ENCODE measurements around the gene TNFAIP8.
"Not testable (repeated sequence)": the region's sequence is repeated elsewhere in the genome, so short reads cannot be mapped to it uniquely, and the experiment has no call there.

Gene TNFAIP8

DNA sequence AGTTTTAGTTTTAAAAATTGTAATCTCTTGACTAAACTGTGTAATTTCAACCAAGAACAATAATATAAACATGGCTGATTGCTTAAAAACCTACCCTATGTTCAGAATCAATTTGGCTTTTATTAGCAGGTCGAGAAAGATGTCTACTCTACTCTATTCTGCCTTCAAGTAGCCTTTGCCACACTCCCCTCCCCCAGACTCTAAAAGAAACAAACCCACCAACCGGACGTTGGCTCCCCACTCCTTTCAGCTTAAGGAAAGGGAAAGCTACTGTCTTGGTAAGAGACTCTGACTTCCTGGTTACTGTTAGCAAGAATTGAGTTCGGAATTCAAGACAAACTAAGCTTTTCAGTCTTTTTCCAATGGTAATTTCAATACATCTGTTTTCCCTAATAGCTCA, 46.7 kb downstream of the TNFAIP8 start:
- no peaks in the 10 kb centered on the region for H3K36me3 ChIP-seq (ENCODE audit: control insufficient read depth, low read depth, low read length)
- H3K9me3 ChIP-seq (ENCODE audit: control insufficient read depth, low read depth, low read length) = no peaks in the 10 kb centered on the region
- no peaks in the 10 kb centered on the region for H3K27me3 ChIP-seq (ENCODE audit: control insufficient read depth, insufficient read depth, low read length)
- H3K4me1 ChIP-seq (ENCODE audit: control insufficient read depth, low read depth, low read length) = peaks cover 17% of the 10 kb centered on the region
- H3K27ac ChIP-seq (ENCODE audit: low read length) = no peak overlapping the region
- H3K4me3 ChIP-seq (ENCODE audit: low read length) = no peak overlapping the region
- H3K9ac ChIP-seq (ENCODE audit: low read length) = peak overlapping the region; percentile 7

DNA sequence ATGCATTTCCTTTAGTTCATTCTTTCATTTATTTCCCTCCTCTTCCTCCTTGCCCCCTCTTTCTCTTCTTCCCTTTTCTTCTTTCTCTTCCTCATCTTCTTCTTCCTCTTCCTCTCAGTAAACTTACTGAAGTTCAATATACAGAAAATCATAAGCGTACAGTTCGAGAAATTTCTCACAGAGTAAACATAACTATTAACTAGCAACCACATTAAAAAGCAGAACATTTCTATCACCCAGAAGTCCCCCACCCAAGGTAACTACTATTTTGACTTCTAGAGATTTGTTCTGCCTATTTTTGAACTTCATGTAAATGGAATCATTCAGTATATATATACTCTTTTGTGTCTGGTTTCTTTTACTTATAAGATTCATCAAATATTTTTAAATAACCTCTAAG, 48.2 kb downstream of the TNFAIP8 start:
- Histone ChIP-seq H3K9ac (ENCODE audit: low read length) (no peak overlapping the region), H3K27ac (ENCODE audit: low read length) (no peak overlapping the region), H3K27me3 (ENCODE audit: control insufficient read depth, insufficient read depth, low read length) (no peaks in the 10 kb centered on the region), H3K36me3 (ENCODE audit: control insufficient read depth, low read depth, low read length) (no peaks in the 10 kb centered on the region), H3K4me1 (ENCODE audit: control insufficient read depth, low read depth, low read length) (peaks cover 17% of the 10 kb centered on the region), H3K9me3 (ENCODE audit: control insufficient read depth, low read depth, low read length) (no peaks in the 10 kb centered on the region), H3K4me3 (ENCODE audit: low read length) (no peak overlapping the region)

DNA sequence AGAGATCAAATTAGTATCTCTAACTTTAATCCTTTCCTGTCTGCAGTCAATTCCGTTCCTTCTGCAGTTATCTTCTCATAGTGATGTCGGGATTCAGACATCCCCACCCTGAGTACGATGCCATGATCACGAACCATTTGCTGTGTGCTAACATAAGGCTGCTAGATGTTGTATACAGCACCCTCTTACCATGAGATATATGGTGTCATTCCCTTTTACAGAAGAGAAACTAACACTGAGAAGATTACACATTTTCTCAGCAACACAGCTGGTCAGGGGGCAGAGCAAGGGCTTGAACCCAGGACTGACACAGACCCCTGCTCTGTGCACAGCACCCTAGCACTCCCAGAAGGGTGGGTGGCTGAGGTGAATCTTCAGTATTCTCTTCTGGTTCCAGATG, 49.6 kb downstream of the TNFAIP8 start:
- H3K9ac ChIP-seq (ENCODE audit: low read length) = no peak overlapping the region
- H3K36me3 ChIP-seq (ENCODE audit: control insufficient read depth, low read depth, low read length) = no peaks in the 10 kb centered on the region
- no peaks in the 10 kb centered on the region for H3K27me3 ChIP-seq (ENCODE audit: control insufficient read depth, insufficient read depth, low read length)
- no peaks in the 10 kb centered on the region for H3K9me3 ChIP-seq (ENCODE audit: control insufficient read depth, low read depth, low read length)
- H3K4me1 ChIP-seq (ENCODE audit: control insufficient read depth, low read depth, low read length) = peaks cover 17% of the 10 kb centered on the region
- H3K27ac ChIP-seq (ENCODE audit: low read length) = no peak overlapping the region
- H3K4me3 ChIP-seq (ENCODE audit: low read length) = no peak overlapping the region

DNA sequence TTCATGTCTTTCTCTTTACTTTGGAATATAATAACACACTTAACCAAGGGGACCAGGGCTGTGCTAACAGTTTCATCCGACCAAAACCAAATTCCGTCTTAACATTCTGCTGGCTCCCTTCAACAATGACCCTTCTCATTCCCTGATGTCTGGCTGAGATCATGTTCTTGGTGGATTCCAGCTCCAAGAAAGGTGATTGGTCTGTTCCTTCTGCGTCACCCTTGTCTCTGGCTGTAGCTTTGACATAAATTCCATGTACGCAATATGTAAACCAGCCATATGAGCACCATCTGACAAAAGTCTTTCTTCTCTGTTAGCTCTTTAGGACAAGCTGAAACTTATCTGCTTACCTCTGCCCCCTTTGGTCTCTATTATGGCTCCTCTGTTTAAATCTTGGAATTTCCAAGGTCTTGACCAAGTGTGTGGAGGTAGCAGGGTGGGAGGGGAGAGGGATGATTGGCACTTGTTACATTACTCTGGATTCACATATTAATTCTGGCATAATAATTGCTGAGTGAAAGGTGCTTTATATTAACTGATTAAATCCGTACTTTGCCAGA, 50.8 kb downstream of the TNFAIP8 start:
- no peaks in the 10 kb centered on the region for H3K9me3 ChIP-seq (ENCODE audit: control insufficient read depth, low read depth, low read length)
- no peaks in the 10 kb centered on the region for H3K36me3 ChIP-seq (ENCODE audit: control insufficient read depth, low read depth, low read length)
- no peak overlapping the region for H3K9ac ChIP-seq (ENCODE audit: low read length)
- peaks cover 22% of the 10 kb centered on the region for H3K4me1 ChIP-seq (ENCODE audit: control insufficient read depth, low read depth, low read length)
- H3K4me3 ChIP-seq (ENCODE audit: low read length) = no peak overlapping the region
- H3K27ac ChIP-seq (ENCODE audit: low read length) = no peak overlapping the region
- H3K27me3 ChIP-seq (ENCODE audit: control insufficient read depth, insufficient read depth, low read length) = no peaks in the 10 kb centered on the region

DNA sequence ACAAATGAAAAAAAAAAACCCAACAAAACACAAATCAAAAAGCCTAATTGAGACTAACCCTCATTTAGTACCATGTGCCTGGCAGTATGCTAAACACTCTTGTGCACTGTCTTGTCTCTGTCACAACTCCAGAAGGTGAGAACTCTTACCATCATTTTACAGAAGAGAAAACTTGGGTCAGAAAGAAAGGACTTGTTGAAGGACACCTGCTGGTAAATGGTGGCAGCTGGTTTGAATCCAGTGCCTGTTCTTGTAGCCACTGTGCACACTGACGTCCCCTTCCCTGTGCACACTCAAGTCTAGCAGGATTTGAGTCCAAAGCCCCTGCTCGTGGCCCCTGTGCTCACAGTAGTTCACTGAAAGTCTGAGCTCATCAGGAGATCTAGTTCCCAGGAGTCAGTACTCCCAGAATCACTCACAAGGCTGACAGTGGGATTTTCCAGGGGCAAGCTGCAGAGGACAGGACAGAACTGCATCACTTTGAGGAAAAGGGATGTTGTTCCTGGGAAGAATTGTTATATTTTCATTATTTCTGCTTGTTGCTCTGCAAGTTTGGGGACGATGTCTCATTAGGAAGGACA, 53.5 kb downstream of the TNFAIP8 start:
- Histone ChIP-seq H3K27ac (ENCODE audit: low read length) (no peak overlapping the region), H3K36me3 (ENCODE audit: control insufficient read depth, low read depth, low read length) (no peaks in the 10 kb centered on the region), H3K4me3 (ENCODE audit: low read length) (no peak overlapping the region), H3K9me3 (ENCODE audit: control insufficient read depth, low read depth, low read length) (no peaks in the 10 kb centered on the region), H3K27me3 (ENCODE audit: control insufficient read depth, insufficient read depth, low read length) (no peaks in the 10 kb centered on the region), H3K4me1 (ENCODE audit: control insufficient read depth, low read depth, low read length) (peaks cover 7% of the 10 kb centered on the region), H3K9ac (ENCODE audit: low read length) (no peak overlapping the region)

DNA sequence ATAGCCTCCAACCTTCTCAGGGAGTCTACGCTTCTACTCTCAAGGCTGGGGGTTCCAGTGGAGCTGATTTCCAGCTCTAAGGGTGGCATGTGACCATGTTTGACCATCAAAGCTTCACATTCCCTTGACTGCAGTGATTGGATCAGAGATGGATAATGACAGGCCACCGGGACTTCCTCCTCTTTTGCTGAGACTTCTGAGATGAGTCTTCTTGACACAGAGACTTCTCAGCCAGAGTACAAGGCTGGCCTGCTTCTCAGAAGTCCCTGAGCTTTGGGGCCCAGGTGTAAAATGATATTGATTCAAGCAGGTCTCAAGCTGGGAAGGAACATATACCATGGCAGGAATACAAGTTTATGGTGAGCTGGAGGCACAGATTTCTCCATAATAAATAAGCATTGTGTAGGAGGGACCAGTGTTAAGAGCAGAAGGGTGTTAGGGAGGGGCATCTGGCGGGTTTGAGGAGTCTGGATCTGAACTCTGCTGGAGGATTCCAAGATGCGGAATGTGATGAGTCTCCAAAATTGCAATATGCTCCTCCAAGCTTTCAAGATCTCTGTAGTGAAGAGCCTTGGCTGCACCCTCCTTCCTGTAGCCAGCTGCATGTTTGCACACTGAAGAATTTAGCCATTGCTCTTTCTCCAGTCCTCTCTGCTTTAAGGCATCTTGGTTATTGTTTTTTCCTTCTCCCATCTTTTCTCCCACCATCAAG, 54.8 kb downstream of the TNFAIP8 start:
- H3K4me1 ChIP-seq (ENCODE audit: control insufficient read depth, low read depth, low read length) = peaks cover 7% of the 10 kb centered on the region
- H3K9ac ChIP-seq (ENCODE audit: low read length) = no peak overlapping the region
- H3K9me3 ChIP-seq (ENCODE audit: control insufficient read depth, low read depth, low read length) = no peaks in the 10 kb centered on the region
- no peaks in the 10 kb centered on the region for H3K36me3 ChIP-seq (ENCODE audit: control insufficient read depth, low read depth, low read length)
- no peaks in the 10 kb centered on the region for H3K27me3 ChIP-seq (ENCODE audit: control insufficient read depth, insufficient read depth, low read length)
- H3K4me3 ChIP-seq (ENCODE audit: low read length) = no peak overlapping the region
- no peak overlapping the region for H3K27ac ChIP-seq (ENCODE audit: low read length)

DNA sequence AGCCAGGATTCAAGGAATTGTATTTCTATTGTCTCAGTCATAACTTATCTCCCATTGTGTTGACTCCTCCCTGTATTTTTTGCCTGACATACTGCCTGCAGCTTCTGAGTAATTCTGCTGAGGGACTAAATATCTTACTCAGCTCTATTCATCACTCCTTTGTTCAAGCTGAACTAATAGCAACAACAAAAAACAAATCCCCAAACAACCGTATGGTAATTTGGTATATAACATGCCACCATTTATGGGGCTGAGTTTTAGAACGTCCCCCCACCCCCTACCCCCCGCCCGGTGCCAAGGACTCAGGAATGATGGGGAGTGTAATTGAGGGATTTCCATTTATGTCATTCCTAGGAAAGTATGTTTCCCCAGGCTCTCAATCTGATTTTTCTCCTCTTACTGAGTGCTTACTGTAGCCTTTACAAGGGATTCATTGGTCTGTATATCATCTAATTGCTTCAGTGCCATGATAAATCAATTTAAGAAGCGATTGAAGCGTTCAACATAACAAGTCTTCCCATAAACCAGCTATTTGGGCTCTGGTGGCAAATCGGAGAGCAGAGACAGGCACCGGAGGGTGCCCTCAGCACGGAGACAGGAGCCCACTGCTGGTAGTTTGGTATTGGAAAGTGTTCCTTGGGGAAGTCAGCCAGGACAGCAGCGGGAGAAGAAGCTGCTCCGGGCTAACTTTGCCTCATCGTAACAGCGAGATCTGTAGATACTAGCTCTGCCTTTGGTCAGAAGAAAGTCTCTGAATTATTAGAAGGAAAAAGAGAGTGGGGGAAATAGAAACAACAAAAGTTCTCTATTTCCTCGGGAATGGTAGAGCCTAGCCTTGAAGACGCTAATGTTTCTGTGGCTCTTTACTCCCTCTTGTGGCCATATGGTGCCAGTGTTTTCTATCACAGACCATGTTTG, 55.8 kb downstream of the TNFAIP8 start:
- Histone ChIP-seq H3K9ac (ENCODE audit: low read length) (peak overlapping the region; percentile 51), H3K4me1 (ENCODE audit: control insufficient read depth, low read depth, low read length) (peaks cover 7% of the 10 kb centered on the region), H3K4me3 (ENCODE audit: low read length) (peak overlapping the region; percentile 83), H3K36me3 (ENCODE audit: control insufficient read depth, low read depth, low read length) (no peaks in the 10 kb centered on the region), H3K27ac (ENCODE audit: low read length) (no peak overlapping the region), H3K27me3 (ENCODE audit: control insufficient read depth, insufficient read depth, low read length) (no peaks in the 10 kb centered on the region), H3K9me3 (ENCODE audit: control insufficient read depth, low read depth, low read length) (no peaks in the 10 kb centered on the region)

DNA sequence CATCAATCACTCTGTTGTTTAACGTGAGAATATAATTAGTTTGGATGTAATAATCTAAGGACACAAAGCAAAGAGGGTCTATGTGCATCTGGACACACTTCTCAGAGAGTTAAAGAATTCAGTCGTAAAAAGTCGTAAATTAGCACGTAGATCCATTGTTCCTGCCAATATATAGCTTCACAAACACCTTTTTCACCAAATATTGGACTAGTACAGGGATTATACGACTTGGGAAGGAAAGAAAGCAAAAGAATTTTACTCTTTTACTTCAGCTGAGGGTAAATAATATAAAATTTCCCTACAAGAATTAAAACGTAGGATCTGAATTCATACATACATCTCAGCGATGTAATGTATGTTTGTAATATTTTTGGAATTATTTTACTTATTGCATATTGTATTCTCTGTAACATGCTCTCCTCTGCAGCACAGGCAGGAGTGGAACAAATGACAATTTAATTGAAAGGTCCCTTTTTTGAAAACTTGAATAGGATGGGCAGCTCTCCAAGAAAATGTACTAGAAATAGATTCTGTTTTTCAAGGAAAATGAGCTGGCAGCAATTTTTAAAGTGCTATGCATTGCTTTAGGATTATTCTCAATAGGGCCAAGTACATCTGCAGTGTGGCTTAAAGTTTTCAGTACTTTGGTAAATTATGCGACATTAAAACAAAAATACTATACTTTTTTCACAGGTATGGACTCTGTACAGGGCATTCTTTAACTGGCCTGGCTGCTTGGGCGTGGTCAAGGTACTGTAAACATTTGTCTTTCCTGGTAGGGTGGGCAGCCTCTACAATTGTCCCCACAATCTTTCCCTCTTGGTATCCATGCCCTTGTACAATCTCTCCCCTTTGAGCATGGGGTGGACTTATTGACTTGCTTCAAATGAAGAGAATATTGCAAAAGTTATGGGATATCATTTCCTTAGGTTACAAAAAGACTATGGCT, 56.7 kb downstream of the TNFAIP8 start:
- H3K9me3 ChIP-seq (ENCODE audit: control insufficient read depth, low read depth, low read length) = no peaks in the 10 kb centered on the region
- H3K4me1 ChIP-seq (ENCODE audit: control insufficient read depth, low read depth, low read length) = peaks cover 7% of the 10 kb centered on the region
- H3K9ac ChIP-seq (ENCODE audit: low read length) = no peak overlapping the region
- H3K27me3 ChIP-seq (ENCODE audit: control insufficient read depth, insufficient read depth, low read length) = no peaks in the 10 kb centered on the region
- H3K4me3 ChIP-seq (ENCODE audit: low read length) = peak overlapping the region; percentile 83
- no peak overlapping the region for H3K27ac ChIP-seq (ENCODE audit: low read length)
- no peaks in the 10 kb centered on the region for H3K36me3 ChIP-seq (ENCODE audit: control insufficient read depth, low read depth, low read length)

DNA sequence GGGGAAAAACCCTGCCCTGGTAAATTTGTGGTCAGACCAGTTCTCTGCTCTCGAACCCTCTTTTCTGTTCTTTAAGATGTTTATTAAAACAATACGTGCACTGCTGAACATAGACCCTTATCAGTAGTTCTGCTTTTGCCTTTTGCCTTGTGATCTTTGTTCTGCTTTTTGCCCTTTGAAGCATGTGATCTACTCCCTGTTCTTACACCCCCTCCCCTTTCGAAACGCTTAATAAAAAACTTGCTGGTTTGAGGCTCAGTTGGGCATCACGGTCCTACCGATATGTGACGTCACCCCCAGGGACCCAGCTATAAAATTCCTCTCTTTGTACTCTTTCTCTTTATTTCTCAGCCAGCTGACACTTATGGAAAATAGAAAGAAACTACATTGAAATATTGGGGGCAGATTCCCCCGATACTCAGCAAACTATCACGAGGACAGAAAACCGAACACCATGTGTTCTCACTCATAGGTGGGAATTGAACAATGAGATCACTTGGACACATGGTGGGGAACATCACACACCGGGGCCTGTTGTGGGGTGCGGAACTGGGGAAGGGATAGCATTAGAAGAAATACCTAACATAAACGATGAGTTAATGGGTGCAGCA, 58.4 kb downstream of the TNFAIP8 start:
- H3K27ac ChIP-seq (ENCODE audit: low read length) = not testable (repeated sequence)

DNA sequence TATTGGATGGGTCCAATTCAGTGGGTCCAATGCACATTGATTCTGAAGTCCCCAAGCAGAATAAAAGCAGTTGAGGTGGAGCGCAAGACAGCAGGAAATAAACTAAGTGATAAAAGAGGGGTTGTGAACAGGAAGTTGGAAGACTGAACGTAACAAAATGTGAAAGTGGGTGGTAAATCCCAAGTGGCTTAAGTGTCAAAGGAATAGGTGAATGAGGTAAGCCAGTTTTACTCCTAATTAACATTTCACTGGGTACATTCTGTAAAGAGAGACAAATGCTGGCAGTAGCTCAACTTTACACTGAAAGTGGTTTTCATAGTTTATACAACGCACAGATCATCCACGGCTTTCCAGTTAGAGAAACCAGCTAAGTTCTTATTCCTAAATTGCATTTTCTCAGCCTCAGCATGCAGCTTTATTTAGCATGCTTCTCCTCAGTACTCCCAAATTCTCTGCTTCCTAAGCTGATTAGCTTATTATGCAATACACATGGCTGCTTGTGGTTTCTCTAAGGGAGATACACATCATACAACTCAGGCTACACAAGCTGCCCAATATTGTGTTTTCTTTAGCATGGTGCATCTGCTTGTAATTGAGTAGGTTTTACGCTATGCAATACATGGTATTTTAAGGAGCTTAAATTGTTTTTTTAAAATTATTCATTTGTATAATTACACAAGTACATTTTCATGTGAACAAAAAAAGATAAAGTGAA, 62.2 kb downstream of the TNFAIP8 start:
- H3K9me3 ChIP-seq (ENCODE audit: control insufficient read depth, low read depth, low read length) = no peaks in the 10 kb centered on the region
- no peaks in the 10 kb centered on the region for H3K27me3 ChIP-seq (ENCODE audit: control insufficient read depth, insufficient read depth, low read length)
- no peak overlapping the region for H3K9ac ChIP-seq (ENCODE audit: low read length)
- H3K36me3 ChIP-seq (ENCODE audit: control insufficient read depth, low read depth, low read length) = no peaks in the 10 kb centered on the region
- H3K4me1 ChIP-seq (ENCODE audit: control insufficient read depth, low read depth, low read length) = peaks cover 5% of the 10 kb centered on the region
- H3K27ac ChIP-seq (ENCODE audit: low read length) = no peak overlapping the region
- H3K4me3 ChIP-seq (ENCODE audit: low read length) = no peak overlapping the region

More for the DNA sequence above, 58.4 kb downstream of the TNFAIP8 start:
- H3K36me3 ChIP-seq (ENCODE audit: control insufficient read depth, low read depth, low read length); H3K9me3 ChIP-seq (ENCODE audit: control insufficient read depth, low read depth, low read length); H3K9ac ChIP-seq (ENCODE audit: low read length); H3K4me3 ChIP-seq (ENCODE audit: low read length); H3K27me3 ChIP-seq (ENCODE audit: control insufficient read depth, insufficient read depth, low read length): not testable (repeated sequence)
- peaks cover 12% of the 10 kb centered on the region for H3K4me1 ChIP-seq (ENCODE audit: control insufficient read depth, low read depth, low read length)
